ENCODE results near the gene CFI.
"Not testable (repeated sequence)": the region's sequence is repeated elsewhere in the genome, so short reads cannot be mapped to it uniquely, and the experiment has no call there.

CFI gene

DNA sequence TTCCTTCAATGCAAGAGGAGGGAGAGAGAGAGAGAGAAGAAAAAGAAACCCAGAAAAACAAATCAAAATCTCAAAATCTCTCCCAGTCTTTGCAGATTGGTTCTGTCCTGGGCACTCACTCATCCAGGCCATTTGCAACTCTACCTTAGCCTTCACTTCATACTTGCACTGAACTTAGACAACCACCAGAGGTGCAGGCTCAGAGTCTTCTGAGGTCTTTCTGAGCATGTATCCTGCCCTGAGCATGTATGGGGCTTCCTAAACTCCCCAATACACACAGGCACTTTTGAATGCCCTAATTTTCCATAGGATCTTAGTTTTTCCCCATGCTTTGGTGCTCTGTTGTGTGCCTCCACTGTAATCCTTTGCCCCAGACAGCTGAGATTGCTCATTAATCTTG lies 2.9 kb downstream of the CFI start:
- TF ChIP-seq, protein P1, sequence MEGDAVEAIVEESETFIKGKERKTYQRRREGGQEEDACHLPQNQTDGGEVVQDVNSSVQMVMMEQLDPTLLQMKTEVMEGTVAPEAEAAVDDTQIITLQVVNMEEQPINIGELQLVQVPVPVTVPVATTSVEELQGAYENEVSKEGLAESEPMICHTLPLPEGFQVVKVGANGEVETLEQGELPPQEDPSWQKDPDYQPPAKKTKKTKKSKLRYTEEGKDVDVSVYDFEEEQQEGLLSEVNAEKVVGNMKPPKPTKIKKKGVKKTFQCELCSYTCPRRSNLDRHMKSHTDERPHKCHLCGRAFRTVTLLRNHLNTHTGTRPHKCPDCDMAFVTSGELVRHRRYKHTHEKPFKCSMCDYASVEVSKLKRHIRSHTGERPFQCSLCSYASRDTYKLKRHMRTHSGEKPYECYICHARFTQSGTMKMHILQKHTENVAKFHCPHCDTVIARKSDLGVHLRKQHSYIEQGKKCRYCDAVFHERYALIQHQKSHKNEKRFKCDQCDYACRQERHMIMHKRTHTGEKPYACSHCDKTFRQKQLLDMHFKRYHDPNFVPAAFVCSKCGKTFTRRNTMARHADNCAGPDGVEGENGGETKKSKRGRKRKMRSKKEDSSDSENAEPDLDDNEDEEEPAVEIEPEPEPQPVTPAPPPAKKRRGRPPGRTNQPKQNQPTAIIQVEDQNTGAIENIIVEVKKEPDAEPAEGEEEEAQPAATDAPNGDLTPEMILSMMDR (IDR thresholded peaks at IDR 0.05), result no peak
- no peak for TF ChIP-seq ZFX (IDR thresholded peaks at IDR 0.05; ENCODE audit: borderline replicate concordance)
- no peak overlapping the region for H3K27ac ChIP-seq

DNA sequence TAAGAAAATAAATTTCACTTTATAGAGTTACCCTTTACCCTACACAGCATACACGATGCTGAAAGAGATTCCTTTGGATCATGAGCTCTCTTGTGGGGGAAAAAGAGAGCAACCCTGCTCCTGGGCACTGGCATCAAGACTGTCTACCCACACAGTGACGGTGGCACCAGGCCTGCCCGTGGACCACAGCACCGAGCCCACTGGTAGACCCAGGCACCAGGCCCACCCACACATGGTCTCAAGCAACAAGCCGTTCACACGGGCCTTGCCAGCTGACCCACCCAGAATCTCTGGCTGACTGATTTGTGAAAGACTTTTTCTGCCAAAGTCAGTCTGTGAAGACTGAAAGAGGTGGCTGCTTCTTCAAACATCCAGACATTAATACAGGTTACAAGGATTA lies 6.7 kb downstream of the CFI start:
- no peak overlapping the region for H3K27ac ChIP-seq
- TF ChIP-seq, protein P1 (IDR thresholded peaks at IDR 0.05), result no peak
- TF ChIP-seq ZFX (IDR thresholded peaks at IDR 0.05; ENCODE audit: borderline replicate concordance), result no peak

DNA sequence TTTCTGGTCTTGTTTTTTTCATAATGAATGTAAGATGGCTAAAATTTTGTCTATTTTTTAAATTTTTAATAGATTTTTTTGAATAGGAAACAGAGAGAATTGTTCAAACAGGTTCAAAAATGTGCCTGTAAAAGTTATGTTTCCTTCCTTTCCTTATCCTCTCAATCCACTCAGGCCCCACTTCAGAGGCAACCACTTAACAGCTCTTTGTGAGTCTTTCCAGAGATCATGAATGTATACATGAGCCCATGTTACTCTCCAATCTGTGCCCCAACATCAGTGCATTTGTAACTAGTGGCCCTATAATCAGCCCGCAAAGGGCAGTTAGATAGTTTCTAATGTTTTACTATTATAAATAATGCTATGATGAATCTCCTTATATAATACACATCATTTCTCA lies 14.0 kb downstream of the CFI start:
- H3K27ac ChIP-seq, result no peak overlapping the region
- TF ChIP-seq ZFX (IDR thresholded peaks at IDR 0.05; ENCODE audit: borderline replicate concordance), result no peak
- TF ChIP-seq, protein P1 (IDR thresholded peaks at IDR 0.05), result no peak

DNA sequence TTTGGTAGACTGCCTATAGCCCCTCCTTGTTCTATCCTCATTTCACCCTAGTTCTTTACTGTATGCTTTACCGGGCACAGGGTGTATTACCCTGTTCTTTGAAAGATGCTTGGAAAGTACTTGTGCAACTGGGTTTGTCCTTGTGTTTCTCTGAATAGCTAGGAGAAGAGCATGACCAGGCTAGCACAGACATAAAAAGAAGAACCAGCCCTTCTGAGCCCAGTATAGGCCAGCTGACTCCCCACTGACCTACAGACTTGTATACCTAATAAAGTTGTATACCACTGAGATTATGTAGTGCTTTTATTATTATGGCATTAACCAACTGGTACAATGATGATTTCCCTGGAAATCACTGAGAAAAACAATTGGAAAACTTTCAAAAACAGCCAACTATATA lies 15.0 kb downstream of the CFI start:
- no peak for TF ChIP-seq ZFX (IDR thresholded peaks at IDR 0.05; ENCODE audit: borderline replicate concordance)
- TF ChIP-seq, protein P1 (IDR thresholded peaks at IDR 0.05), result no peak
- no peak overlapping the region for H3K27ac ChIP-seq

DNA sequence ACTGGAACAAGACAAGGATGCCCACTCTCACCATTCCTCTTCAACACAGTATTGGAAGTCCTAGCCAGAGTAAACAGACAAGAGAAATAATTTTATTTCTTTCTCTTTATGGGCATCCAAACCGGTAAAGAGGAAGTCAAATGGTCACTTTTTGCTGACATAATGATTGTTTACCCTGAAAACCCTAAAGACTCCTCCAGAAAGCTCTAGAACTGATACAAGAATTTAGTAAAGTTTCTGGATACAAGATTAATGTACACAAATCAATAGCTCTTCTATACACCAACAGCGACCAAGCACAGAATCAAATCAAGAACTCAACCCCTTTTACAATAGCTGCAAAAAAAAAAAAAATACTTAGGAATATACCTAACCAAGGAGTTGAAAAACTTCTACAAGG lies 19.7 kb downstream of the CFI start:
- not testable (repeated sequence) for H3K27ac ChIP-seq

DNA sequence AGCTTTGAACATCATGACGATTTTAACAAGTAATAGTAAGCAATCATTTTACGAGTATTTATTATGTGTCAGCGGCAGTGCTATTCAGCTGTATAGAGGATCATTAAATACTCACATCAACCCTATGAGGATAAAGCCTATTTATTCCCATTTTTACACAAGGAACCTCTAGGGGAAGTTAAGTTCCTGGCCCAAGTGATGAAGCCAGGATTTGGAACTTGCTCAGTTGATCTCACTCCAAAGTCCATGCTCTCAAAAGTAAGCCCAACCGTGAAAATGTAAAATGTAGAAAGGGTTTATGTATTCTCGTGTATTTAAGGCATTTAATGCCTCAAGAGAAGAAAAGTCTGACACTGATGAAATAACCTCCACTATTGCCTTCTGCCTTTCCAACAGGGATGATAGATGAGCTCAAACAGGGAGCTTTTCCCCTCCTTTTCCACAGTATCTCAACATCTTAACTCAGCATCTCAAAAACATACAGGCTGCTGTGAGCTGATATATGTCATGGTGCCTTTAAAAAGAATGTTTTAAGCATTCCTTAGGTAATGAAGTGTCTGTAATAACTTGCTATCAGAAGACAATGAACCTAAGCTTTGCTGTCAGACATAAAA lies 36.9 kb downstream of the CFI start:
- no peak overlapping the region for H3K27ac ChIP-seq
- TF ChIP-seq, protein P1 (IDR thresholded peaks at IDR 0.05), result no peak
- TF ChIP-seq ZFX (IDR thresholded peaks at IDR 0.05; ENCODE audit: borderline replicate concordance), result no peak

DNA sequence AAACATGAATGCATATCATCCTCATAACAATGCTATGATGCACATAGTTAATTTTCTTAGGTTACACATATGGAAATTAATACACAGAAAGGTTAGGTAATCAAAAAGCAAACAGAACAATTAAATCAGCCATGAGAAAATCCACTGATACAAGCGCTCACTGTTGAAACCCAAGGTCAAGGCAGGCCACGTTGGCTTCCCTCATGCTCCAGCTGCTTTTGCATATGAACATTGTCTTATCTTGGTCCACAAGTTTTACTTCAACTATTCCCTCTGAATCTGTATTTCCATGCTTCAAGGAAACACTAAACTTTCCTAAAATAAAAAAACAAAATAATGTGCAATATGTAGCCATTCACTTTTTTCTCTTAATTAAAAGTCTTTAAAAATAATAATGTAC lies 37.4 kb downstream of the CFI start:
- TF ChIP-seq, protein P1 (IDR thresholded peaks at IDR 0.05), result no peak
- no peak for TF ChIP-seq ZFX (IDR thresholded peaks at IDR 0.05; ENCODE audit: borderline replicate concordance)
- no peak overlapping the region for H3K27ac ChIP-seq

DNA sequence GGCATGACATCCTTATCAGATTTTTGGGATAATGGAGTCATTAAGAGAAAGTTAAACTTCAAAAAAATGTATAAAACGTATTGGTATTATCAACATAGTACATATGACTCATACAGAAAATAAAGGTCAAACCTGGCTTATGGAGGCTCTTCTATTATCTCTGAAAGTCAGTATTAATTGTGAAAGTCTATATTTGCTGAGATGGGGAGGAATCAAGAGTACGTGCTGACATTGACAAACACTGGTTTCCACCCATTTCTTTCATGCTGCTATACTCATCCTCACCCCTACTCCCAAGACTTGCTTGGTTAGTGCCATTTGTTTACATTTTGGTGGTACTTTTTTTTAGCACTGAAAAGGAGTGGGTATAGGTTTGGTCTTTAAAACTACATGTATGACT lies 41.1 kb downstream of the CFI start:
- no peak overlapping the region for H3K27ac ChIP-seq
- TF ChIP-seq, protein P1 (IDR thresholded peaks at IDR 0.05), result no peak
- TF ChIP-seq ZFX (IDR thresholded peaks at IDR 0.05; ENCODE audit: borderline replicate concordance), result no peak

Data from 22Rv1 (cell line).